Nephron progenitor cell (in vitro differentiated cells): ENCODE data around the gene C5AR1.
"Not testable (repeated sequence)": the region's sequence is repeated elsewhere in the genome, so short reads cannot be mapped to it uniquely, and the experiment has no call there.

Experiments used
- DNase-seq: peaks from one replicate; pipeline ENCODE4 v3.0.0; 2021
- H3K27ac Mint-ChIP-seq: 2 replicates; pipeline ENCODE4 v1.8.0; 2021; ENCODE audit warnings: mild to moderate bottlenecking, moderate library complexity, mixed read lengths
- H3K27me3 Mint-ChIP-seq: 2 replicates; pipeline ENCODE4 v1.8.0; 2021; ENCODE audit warnings: mild to moderate bottlenecking, low read depth, mixed read lengths; ENCODE audit not compliant: poor library complexity
- H3K36me3 Mint-ChIP-seq: 2 replicates; pipeline ENCODE4 v1.8.0; 2021; ENCODE audit warnings: low read depth, mixed read lengths
- H3K4me1 Mint-ChIP-seq: 2 replicates; pipeline ENCODE4 v1.8.0; 2021; ENCODE audit warnings: mixed read lengths
- H3K4me3 Mint-ChIP-seq: 2 replicates; pipeline ENCODE4 v1.8.0; 2021; ENCODE audit warnings: mild to moderate bottlenecking, moderate library complexity, mixed read lengths
- H3K9me3 Mint-ChIP-seq: 2 replicates; pipeline ENCODE4 v1.8.0; 2021; ENCODE audit warnings: mild to moderate bottlenecking, moderate library complexity, mixed read lengths
- TF ChIP-seq, protein P1 (sequence below): fragments of 200-600 bp; sonication (generic); IDR thresholded peaks from 2 replicates; pipeline ENCODE4 v1.5.0; 2021; ENCODE audit warnings: antibody characterized with exemption

Gene C5AR1

DNA sequence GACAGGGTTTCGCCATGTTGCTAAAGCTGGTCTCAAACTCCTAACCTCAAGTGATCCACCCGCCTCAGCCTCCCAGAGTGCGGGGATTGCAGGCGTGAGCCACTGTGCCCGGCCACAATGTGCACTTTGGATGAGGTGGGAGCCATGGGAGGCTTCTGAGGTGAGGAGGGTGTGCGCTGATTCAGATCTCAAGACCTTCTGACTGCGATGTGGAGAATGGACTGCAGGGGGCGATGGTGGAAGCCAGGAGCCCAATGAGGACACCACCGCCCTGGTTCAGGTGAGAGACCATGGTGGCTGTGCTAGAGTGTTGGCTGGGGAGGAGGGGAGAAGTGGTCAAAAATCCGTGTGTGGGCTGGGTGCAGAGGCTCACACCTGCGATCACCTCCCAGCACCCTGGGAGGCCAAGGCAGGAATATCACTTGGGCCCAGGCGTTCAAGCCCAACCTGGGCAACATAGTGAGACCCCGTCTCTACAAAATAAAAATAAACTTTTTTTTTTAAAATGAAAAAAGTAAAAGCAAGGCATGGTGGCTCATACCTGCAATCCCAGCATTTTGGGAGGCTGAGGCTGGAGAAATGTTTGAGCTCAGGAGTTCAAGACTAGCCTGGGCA, 29.4 kb upstream of the C5AR1 start:
- Mint-ChIP-seq H3K4me3 (no peak overlapping the region), H3K4me1 (peaks cover 27% of the 10 kb centered on the region), H3K27me3 (peaks cover 11% of the 10 kb centered on the region), H3K36me3 (peaks cover 12% of the 10 kb centered on the region), H3K27ac (no peak overlapping the region), H3K9me3 (no peaks in the 10 kb centered on the region)
- peak; percentile 46 for DNase-seq
- TF ChIP-seq, protein P1, sequence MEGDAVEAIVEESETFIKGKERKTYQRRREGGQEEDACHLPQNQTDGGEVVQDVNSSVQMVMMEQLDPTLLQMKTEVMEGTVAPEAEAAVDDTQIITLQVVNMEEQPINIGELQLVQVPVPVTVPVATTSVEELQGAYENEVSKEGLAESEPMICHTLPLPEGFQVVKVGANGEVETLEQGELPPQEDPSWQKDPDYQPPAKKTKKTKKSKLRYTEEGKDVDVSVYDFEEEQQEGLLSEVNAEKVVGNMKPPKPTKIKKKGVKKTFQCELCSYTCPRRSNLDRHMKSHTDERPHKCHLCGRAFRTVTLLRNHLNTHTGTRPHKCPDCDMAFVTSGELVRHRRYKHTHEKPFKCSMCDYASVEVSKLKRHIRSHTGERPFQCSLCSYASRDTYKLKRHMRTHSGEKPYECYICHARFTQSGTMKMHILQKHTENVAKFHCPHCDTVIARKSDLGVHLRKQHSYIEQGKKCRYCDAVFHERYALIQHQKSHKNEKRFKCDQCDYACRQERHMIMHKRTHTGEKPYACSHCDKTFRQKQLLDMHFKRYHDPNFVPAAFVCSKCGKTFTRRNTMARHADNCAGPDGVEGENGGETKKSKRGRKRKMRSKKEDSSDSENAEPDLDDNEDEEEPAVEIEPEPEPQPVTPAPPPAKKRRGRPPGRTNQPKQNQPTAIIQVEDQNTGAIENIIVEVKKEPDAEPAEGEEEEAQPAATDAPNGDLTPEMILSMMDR = peak; percentile 19

DNA sequence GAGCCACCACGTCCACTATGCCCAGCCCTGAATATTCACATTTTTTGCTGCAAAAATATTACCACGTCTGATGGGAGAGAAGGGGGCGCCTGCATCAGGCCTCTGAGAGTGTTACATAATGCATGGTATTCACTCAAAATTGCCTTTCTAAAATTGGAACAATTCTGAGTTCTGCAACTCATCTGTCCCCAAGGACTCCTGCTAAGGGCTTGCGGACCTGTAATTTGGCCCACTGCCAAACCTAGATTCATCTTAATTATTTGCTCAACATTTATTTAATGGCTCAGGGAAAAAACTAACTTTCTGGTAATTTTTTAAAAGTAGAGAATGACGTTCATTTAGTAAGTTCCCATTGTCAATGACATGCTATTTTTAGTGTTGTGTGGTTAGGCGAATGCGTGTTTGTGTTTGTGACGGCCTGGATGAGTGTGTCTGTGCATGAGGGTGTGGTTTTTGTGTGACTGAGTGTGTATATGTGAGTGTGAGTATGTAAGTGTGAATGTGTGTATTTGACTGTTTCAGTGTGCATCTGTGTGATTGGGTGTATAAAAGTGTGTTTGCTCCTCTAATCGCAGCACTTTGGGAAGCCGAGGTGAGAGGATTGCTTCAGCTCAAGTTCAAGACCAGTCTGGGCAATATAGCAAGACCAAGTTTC, 26.1 kb upstream of the C5AR1 start:
- TF ChIP-seq, protein P1 = no peak

DNA sequence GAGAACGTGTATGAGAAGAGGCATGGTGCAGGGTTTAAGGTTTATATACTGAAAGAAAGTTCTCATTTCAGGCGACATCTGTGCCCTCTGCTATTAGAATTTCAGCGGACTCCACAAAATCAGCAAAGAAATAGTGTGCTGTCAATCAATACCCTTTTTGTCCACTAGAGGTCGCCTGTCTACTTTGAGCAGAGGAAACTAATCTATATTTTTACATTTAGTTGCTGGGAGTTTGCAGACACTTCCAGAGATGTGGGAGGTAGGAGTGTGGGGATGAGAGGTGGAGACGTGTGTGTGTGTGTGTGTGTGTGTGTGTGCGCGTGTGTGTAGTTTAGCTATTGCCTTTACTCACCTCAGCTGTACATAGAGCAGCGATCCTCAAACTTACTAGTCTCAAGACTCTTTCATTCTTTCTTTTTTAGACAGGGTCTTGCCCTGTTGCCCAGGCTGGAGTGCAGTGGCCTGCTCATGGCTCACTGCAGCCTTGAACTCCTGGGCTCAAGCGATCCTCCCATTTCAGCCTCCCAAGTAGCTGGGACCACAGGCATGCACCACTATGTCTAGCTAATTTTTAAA, 25.2 kb upstream of the C5AR1 start:
- Mint-ChIP-seq H3K4me3 (no peak overlapping the region), H3K27ac (no peak overlapping the region), H3K4me1 (peaks cover 16% of the 10 kb centered on the region), H3K36me3 (no peaks in the 10 kb centered on the region), H3K9me3 (peaks cover 6% of the 10 kb centered on the region), H3K27me3 (peaks cover 2% of the 10 kb centered on the region)
- peak; percentile 57 for DNase-seq
- TF ChIP-seq, protein P1 = peak; percentile 79

More for the DNA sequence above, 26.1 kb upstream of the C5AR1 start:
- Mint-ChIP-seq H3K4me3 (no peak overlapping the region), H3K9me3 (peaks cover 3% of the 10 kb centered on the region), H3K36me3 (no peaks in the 10 kb centered on the region), H3K27me3 (peaks cover 2% of the 10 kb centered on the region), H3K27ac (no peak overlapping the region), H3K4me1 (peaks cover 7% of the 10 kb centered on the region)
- DNase-seq = no peak

DNA sequence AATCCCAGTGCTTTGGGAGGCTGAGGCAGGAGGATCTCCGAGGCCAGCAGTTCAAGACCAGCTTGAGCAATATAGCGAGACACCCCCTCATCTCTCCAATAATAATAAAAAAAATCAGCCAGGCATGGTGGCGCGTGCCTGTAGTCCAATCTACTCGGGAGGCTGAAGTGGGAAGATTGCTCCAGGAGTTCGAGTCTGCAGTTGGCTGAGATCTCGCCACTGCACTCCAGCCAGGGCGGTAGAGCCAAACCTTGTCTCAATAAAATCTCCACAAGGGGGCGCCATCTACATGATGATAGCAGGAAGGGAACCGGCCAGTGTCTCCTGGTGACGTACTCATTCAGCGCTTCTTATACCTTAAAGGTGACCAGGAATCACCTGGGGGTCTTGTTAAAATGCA, 13.6 kb upstream of the C5AR1 start:
- peak; percentile 81 for DNase-seq
- TF ChIP-seq, protein P1 = peak; percentile 82
- Mint-ChIP-seq H3K4me3 (no peak overlapping the region), H3K4me1 (peaks cover 8% of the 10 kb centered on the region), H3K27ac (no peak overlapping the region), H3K9me3 (no peaks in the 10 kb centered on the region), H3K27me3 (peaks cover 7% of the 10 kb centered on the region), H3K36me3 (peaks cover 5% of the 10 kb centered on the region)

DNA sequence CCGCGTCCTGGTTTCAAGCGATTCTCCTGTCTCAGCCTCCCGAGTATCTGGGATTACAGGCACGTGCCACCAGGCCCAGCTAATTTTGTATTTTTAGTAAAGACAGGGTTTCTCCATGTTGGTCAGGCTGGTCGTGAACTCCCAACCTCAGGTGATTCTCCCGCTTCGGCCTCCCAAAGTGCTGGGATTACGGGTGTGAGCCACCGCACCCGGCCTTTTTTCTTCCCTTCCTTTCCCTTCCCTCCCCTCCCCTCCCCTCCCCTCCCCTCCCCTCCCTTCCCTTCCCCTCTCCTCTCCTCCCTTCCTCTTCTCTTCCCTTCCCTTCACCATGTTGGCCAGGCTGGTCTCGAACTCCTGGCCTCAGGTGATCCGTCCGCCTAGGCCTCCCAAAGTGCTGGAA, 8.8 kb upstream of the C5AR1 start:
- H3K4me1 Mint-ChIP-seq = not testable (repeated sequence)

GRCh38 chr19:47302249-47302648, 7.4 kb upstream of the C5AR1 start:
- TF ChIP-seq, protein P1 = no peak
- DNase-seq = no peak
- Mint-ChIP-seq H3K36me3 (no peaks in the 10 kb centered on the region), H3K4me1 (no peaks in the 10 kb centered on the region), H3K27ac (no peak overlapping the region), H3K27me3 (peaks cover 19% of the 10 kb centered on the region), H3K9me3 (no peaks in the 10 kb centered on the region), H3K4me3 (no peak overlapping the region)

More for the DNA sequence above, 8.8 kb upstream of the C5AR1 start:
- H3K36me3 Mint-ChIP-seq, H3K4me3 Mint-ChIP-seq, DNase-seq, H3K27ac Mint-ChIP-seq, H3K9me3 Mint-ChIP-seq: not testable (repeated sequence)
- peaks cover 19% of the 10 kb centered on the region for H3K27me3 Mint-ChIP-seq
